T follicular helper cell (primary cell): Measurements from ENCODE around the gene NRAP.

Source experiments
- DNase-seq: peaks from one replicate; pipeline ENCODE4 v3.0.0-alpha.2; 2020; ENCODE audit warnings: low read depth

Gene NRAP

GRCh38 chr10:113631684-113632367, 32.0 kb downstream of the NRAP start:
- no peak for DNase-seq

DNA sequence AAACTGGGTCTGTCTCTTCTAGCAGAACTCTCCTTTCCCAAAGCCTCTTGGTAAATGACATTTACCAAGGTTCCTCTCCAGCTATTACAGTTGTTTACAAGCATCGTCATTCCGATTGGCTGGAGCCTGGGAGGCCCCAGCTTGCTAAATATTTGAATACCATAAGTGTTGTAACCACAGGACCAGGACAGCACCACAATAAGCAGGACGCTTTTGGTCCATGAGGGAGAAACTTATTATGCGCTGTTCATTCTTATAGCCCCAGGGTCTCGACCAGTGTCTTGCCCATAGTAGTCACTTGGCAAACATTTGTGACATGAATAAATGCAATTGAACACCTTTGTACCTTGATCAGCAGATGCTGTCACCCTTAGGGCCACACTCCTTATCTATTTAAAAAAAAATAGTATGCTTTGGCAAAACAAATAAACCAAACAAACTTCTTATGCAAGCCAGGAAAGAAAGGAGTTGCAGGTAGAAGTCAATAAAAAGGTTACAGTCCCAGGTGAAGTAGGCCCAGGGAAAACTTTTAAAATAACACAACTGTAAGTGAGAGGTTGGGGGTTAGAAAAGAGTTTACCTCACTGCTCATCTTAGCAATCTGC, 32.8 kb downstream of the NRAP start:
- DNase-seq, result no peak

- no peak for DNase-seq
These were observed 35.2 kb downstream of the NRAP start for GRCh38 chr10:113628607-113629153.

- no peak for DNase-seq
These were observed 36.0 kb downstream of the NRAP start for GRCh38 chr10:113627836-113628235.

- DNase-seq, result no peak
These were observed 37.0 kb downstream of the NRAP start for GRCh38 chr10:113626809-113627355.

DNA sequence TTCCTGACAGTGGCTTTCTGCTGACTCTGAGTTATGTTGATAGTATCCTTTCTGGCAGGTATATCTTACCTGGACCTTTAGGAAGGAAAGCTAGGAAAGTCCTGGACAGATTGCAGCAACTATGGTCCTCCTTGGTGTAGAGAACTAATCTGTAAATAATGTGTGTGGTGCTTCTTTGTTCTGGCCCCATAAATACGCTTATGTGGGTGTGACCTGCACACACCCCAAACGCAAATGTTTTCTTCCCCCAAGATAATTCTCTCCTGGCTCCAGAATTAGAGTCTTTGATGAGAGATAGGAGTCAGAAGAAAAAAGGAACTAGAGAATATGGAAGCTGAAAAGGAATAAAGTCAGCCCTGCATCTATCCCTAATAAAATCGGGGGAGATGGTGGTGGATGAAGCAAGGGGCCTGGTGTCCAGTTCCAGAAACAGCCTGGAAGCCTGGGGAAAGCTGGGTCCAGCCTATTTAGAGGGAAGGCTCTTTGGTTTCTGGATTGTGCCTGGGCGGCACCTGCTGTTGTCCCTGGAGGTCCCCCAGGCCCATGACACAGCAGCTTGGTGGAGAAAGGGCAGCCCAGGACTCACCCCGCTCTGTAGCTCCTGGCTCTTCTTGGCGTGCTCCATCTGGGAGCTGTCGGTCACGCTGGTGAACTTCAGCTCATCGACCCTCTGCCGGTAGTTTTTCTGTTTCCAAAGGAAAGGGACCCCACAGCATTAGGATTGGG, 38.2 kb downstream of the NRAP start:
- no peak for DNase-seq

DNA sequence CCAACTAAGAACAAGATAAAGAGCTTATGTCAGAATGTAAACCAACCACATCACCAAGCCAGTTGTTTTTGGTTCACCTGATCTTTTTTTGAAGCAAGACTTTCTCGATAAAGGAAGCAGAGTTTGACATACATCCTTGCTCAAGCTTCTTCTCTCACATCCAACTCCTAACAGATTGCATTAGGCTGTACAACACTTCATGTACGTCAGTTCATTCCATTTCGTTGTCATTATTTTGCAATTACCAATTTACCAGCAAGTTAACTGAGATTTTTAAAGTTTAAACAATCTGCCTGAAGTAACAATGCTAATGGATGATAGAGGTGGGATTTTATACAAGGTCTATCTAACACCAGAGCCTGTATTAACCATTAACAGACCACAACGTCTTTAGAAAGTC, 41.0 kb downstream of the NRAP start:
- DNase-seq, result no peak

GRCh38 chr10:113621799-113622198, 42.0 kb downstream of the NRAP start:
- DNase-seq, result no peak

DNA sequence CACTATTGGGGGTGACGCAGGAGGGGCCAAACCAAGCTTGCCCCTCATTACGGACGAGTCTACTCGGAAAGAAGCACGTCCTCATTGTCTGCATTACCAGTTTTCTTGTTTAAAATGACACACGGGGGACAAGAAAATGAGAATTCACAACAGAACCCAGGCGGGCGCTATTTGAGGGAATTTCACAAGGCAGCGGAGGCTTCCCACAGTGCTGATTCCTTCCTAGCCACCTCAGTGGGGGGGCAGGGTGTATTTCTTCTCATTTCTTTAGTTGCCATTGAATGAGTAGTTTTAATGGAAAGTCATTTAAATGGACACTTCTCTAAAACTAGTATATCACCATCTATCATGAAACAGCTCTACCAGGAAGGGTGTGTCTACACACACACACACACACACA, 42.9 kb downstream of the NRAP start:
- no peak for DNase-seq

DNA sequence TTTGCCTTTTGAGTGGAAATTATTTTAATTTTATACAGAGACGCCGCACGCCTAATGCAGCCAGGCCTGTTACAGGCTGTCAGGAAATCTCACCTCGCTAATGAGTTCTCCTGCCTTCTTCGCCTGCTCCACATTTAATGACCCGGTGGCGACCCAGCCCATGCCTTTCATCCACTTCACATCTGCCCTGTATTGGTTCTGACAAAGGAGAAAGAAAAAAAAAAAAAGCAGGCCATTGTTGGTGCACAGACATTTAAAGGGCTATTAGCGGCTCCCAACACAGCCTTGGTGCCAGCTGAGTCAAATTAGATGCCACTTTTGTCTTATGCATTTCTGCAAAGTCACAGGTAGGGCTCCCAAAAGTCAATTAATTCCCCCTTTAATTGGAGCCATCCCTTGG, 43.3 kb downstream of the NRAP start:
- no peak for DNase-seq

DNA sequence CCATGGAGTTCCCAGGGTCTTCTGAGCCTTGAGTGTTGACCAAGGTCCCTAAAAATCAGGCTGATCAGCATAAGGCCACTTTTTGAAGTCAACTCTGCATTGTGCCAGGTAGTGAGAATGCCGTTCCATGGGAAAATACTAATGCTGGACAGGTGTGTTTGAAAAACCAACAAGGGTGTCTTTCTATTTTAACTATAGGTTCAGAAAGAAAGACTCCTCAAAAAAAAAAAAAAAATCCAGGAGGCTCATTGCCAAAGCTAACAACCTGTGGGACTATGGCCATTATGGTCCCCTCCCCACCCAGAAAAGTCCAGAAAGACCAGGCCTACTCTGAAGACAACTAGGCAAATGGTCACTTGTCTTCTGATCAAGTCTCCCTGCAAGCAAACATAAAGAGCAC, 44.4 kb downstream of the NRAP start:
- DNase-seq, result no peak

GRCh38 chr10:113618338-113618737, 45.5 kb downstream of the NRAP start:
- DNase-seq, result no peak

- no peak for DNase-seq
These were observed 46.8 kb downstream of the NRAP start for GRCh38 chr10:113617086-113617485.

GRCh38 chr10:113616244-113617074, 47.4 kb downstream of the NRAP start:
- DNase-seq, result no peak

DNA sequence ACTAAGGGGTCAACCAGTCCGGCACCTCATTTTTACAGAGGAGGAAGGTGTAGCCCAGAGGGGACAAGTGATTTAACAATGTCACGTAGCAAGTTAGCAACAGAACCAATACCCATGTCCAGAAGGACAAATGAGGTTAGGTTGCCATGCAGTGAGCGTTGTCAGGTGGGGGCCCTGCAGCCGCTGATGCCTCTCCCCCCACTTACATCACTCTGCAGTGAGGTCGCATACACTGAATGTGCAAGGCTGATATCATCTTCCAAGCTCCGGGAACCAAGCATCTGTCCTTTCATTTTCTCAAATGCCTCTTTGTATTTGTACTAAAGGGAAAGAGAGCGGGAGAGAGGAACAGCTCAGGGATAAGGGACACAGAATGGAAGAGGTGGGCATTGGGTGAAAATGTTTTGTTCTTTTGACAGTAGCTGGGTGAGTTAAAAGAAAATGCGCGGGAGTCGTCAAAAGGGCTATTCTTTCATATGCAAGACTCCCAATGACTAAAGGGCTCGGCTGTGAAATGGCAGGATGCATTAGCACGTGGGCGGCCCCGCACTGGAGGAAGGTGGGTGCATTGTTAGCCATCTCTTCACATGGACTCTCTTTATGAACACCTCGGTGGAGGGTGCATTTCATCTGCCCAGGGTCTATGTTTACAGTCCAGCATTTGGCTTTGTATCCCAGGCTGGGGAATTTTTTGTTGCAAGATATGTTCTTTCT, 49.7 kb downstream of the NRAP start:
- no peak for DNase-seq

GRCh38 chr10:113613427-113613826, 50.4 kb downstream of the NRAP start:
- DNase-seq, result no peak

GRCh38 chr10:113612154-113612553, 51.7 kb downstream of the NRAP start:
- no peak for DNase-seq

DNA sequence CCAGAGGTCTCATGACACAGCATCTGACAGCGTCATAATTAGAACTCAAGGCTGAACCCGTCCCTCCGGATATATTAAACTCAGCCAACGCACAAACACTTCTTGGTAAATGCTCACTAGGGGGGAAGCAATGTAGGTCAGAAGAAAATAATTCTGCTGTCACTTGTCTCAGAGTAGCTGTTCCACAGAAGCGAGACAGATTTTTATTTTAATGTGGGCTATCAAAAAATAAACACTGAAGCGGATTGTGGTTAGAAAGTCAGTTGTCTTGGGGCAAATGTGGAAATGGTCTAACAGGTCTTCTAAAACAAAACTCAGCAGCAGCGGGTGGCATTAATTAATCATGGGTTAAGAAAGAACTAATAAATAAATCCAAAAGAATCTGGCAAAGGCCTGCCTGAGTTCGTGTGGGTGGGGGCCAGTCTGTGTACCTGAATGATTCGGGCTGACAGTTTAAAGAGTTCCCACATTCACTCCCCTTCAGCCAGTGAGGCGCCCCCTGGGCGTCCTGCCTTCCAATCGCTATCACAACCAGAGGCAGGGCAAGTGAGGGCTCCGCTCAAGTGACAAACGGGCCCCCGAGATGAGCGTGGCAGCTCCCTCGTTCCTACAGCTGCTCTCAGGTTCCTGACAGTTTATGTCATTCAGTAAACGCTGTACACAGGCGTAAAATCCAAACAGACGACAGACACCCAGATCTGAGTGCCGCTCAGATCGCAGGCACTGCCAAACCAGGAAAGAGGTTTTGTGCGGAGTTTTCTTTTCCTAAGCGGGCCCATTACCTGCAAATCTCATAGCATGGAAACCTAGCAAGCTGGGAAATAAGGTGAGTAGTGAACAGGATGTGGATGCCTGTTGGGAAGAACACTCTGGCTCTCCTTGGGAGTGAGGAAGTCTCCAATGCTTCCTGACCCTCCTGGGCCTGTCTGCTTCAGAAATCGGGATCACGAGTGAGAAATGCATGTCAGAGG, 52.9 kb downstream of the NRAP start:
- DNase-seq, result no peak

GRCh38 chr10:113609704-113610108, 54.1 kb downstream of the NRAP start:
- no peak for DNase-seq
